Choroid plexus epithelial cell (primary cell): ENCODE data around the gene CAMKK1.

ENCODE experiments used
- DNase-seq: peaks from one replicate; pipeline ENCODE4 v3.0.0-alpha.2; 2010; ENCODE audit warnings: low read depth
- H3K4me3 ChIP-seq: 2 replicates; pipeline ENCODE4 v1.5.1; 2011; ENCODE audit warnings: low read depth, mild to moderate bottlenecking, control low read depth, low read length, moderate library complexity
- CTCF ChIP-seq: conservative IDR thresholded peaks from 2 replicates; pipeline ENCODE4 v1.5.1; 2011; ENCODE audit warnings: low read depth, mild to moderate bottlenecking, control low read depth, inconsistent platforms, low read length, moderate library complexity

The CAMKK1 gene

GRCh38 chr17:3911271-3912053 is 18.6 kb upstream of the CAMKK1 start:
- no peak overlapping the region for H3K4me3 ChIP-seq
- TF ChIP-seq CTCF: no peak
- DNase-seq: no peak

GRCh38 chr17:3910420-3911270 is 17.8 kb upstream of the CAMKK1 start:
- no peak overlapping the region for H3K4me3 ChIP-seq
- no peak for TF ChIP-seq CTCF
- no peak for DNase-seq

DNA sequence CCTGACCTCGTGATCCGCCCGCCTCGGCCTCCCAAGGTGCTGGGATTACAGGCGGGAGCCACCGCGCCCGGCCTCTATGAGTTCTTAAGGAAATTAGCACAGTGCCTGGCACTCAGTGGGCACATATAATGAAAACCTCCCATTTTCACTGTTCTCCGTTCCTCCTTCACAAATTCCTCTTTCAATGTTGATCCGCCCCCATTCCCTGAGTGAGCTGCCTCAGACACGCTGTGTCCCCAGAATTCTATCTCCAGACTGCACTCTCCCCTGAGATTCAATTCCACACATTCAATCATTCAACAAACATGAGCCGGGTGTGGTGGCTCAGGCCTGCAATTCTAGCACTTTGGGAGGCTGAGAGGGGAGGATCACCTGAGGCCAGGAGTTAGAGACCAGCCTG is 16.4 kb upstream of the CAMKK1 start:
- no peak for TF ChIP-seq CTCF
- no peak overlapping the region for H3K4me3 ChIP-seq
- DNase-seq: no peak

GRCh38 chr17:3907483-3908216 is 14.8 kb upstream of the CAMKK1 start:
- DNase-seq: no peak
- H3K4me3 ChIP-seq: no peak overlapping the region
- TF ChIP-seq CTCF: peak; percentile 35

DNA sequence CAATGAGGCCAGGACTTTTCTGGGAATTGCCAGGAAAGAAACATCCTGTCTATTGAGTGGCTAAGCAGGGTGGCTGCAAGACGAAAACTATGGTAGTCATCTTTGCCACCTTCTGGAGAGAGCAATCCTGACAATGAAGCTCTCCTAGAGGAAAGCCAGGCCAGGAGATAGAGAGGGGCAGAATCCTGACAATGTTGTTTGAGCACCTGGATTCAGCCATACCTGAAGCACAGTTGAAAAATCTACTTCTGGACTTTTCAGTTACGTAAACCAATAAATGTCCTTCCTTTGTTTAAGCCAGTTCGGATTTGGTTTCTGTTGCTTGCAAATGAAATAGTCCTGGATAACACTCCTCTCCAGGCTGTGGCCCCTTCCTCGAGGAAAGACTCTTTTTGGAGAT is 14.0 kb upstream of the CAMKK1 start:
- no peak for TF ChIP-seq CTCF
- H3K4me3 ChIP-seq: no peak overlapping the region
- no peak for DNase-seq

DNA sequence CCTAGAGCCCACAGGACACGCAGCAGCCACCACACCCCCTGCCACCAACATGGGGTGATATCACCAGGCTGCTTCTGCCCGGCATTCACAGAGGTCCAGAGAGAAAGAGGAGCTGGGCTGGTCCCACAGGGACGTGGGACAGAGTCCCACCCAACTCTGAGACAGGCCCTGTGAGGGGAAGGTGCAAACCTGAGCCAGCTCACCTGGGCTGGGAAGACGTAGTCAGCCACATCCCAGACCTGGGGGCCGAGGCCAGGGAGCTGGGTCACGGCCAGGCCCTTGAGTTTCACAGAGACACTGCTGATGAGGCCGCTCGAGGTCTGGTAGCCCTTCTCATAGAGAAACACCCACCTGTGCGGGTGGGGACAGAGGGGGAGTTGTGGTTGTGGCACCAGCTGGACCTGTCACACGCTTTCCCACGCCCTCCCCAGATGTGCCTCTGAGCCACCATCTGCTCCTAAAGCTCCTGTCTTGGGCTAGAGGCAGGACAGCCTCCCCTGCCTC is 12.2 kb upstream of the CAMKK1 start:
- H3K4me3 ChIP-seq: no peak overlapping the region
- no peak for DNase-seq
- no peak for TF ChIP-seq CTCF
